DMS114 treated with DMSO at 0.1 percent for 48 hours (cell line): Measurements from ENCODE around the gene TEAD1.
"Not testable (repeated sequence)": the region's sequence is repeated elsewhere in the genome, so short reads cannot be mapped to it uniquely, and the experiment has no call there.

ENCODE experiments used
- DNase-seq: peaks from one replicate; lab custom pipeline; 2025; ENCODE audit not compliant: unreplicated experiment; lab: John Stamatoyannopoulos, UW

Gene TEAD1

GRCh38 chr11:12733091-12733490 is 58.9 kb downstream of the TEAD1 start:
- no peak for DNase-seq

- DNase-seq = no peak
Measured at GRCh38 chr11:12734625-12735024, 60.4 kb downstream of the TEAD1 start.

GRCh38 chr11:12735262-12735661 is 61.0 kb downstream of the TEAD1 start:
- DNase-seq = no peak

GRCh38 chr11:12737024-12737423 is 62.8 kb downstream of the TEAD1 start:
- no peak for DNase-seq

- no peak for DNase-seq
Measured at GRCh38 chr11:12741671-12742216, 67.5 kb downstream of the TEAD1 start.

- DNase-seq = no peak
Measured at GRCh38 chr11:12743834-12744449, 69.7 kb downstream of the TEAD1 start.

- DNase-seq = no peak
Measured at GRCh38 chr11:12744826-12745502, 70.7 kb downstream of the TEAD1 start.

GRCh38 chr11:12745787-12746186 is 71.6 kb downstream of the TEAD1 start:
- no peak for DNase-seq

GRCh38 chr11:12746593-12747097 is 72.4 kb downstream of the TEAD1 start:
- no peak for DNase-seq

- no peak for DNase-seq
Measured at GRCh38 chr11:12748561-12748960, 74.3 kb downstream of the TEAD1 start.

GRCh38 chr11:12749442-12749841 is 75.2 kb downstream of the TEAD1 start:
- DNase-seq = no peak

GRCh38 chr11:12750181-12750580 is 76.0 kb downstream of the TEAD1 start:
- DNase-seq = no peak

- DNase-seq = no peak
Measured at GRCh38 chr11:12752868-12753524, 78.8 kb downstream of the TEAD1 start.

GRCh38 chr11:12754021-12754420 is 79.8 kb downstream of the TEAD1 start:
- DNase-seq = no peak

GRCh38 chr11:12754582-12755234 is 80.5 kb downstream of the TEAD1 start:
- DNase-seq = no peak

- DNase-seq = no peak
Measured at GRCh38 chr11:12755510-12756453, 81.6 kb downstream of the TEAD1 start.

- no peak for DNase-seq
Measured at GRCh38 chr11:12756454-12756806, 82.2 kb downstream of the TEAD1 start.

- DNase-seq = no peak
Measured at GRCh38 chr11:12756867-12757266, 82.6 kb downstream of the TEAD1 start.

GRCh38 chr11:12757416-12757815 is 83.2 kb downstream of the TEAD1 start:
- no peak for DNase-seq

- not testable (repeated sequence) for DNase-seq
Measured at GRCh38 chr11:12758117-12758516, 83.9 kb downstream of the TEAD1 start.
